Thyroid gland (tissue), 4 donors: Measurements from ENCODE around the gene SNAP47. TPM values are rescaled to one million over a fixed set of nuclear protein-coding genes. Genes with fewer than 3 reads are reported as not detected.

Experiments
- DNase-seq, 2 donors: peaks; one replicate each; pipeline ENCODE4 v3.0.0-alpha.2; 2019
- H3K27ac ChIP-seq, 3 donors: fragments of 200-600 bp; sonication (generic); 1 replicate in 2 of 3; 2 replicates in 1 of 3; pipeline ENCODE4 v1.5.1; 2016 to 2019; ENCODE audit warnings: mild to moderate bottlenecking in 1 of 3, moderate library complexity in 1 of 3
- H3K27me3 ChIP-seq: fragments of 200-600 bp; sonication (generic); one replicate; pipeline ENCODE4 v1.5.1; 2019
- H3K36me3 ChIP-seq, 2 donors: fragments of 200-600 bp; sonication (generic); one replicate each; pipeline ENCODE4 v1.5.1; 2016 to 2019
- H3K4me1 ChIP-seq, 2 donors: fragments of 200-600 bp; sonication (generic); one replicate each; pipeline ENCODE4 v1.5.1; 2017 to 2019
- H3K4me3 ChIP-seq, 3 donors: fragments of 200-600 bp; sonication (generic); replicated peaks in 1 of 3; 1 replicate in 2 of 3; 2 replicates in 1 of 3; pipeline ENCODE4 v1.5.1; 2016; ENCODE audit warnings: mild to moderate bottlenecking in 1 of 3
- H3K9me3 ChIP-seq: fragments of 200-600 bp; sonication (generic); one replicate; pipeline ENCODE4 v1.5.1; 2017
- POLR2A ChIP-seq, 2 donors: fragments of 450-650 bp; IDR thresholded peaks; one replicate each; pipeline ENCODE4 v1.6.1; 2017; ENCODE audit warnings: antibody characterized with exemption in 2 of 2, mild to moderate bottlenecking in 2 of 2, moderate library complexity in 1 of 2
- WGBS, 2 donors: methylation state at CpG; one replicate each; pipeline ENCODE4 v1.1.5; 2017; 5-methylcytosine and 5-hydroxymethylcytosine counted together
- intact Hi-C: fragments of 100-400 bp; cut with DNase I; formaldehyde crosslinking; loops from one replicate; pipeline ENCODE4 v1.15.1; 2023
- total RNA-seq, 4 donors: library from RNA; depleted of rRNA; stranded (reverse); fragments of >200 nt; gene quantifications; one replicate each; pipeline ENCODE4 v1.2.3, GENCODE V29; 2016
- TF ChIP-seq, protein P1 (sequence below), 6 experiments: fragments of 200-600 bp in 3 of 6; fragments of 450-650 bp in 3 of 6; sonication (generic) in 3 of 6; IDR thresholded peaks; one replicate each; pipeline ENCODE4 v1.5.1; 2016 to 2019; ENCODE audit warnings: antibody characterized with exemption in 6 of 6, mild to moderate bottlenecking in 2 of 6, inconsistent platforms in 1 of 6, moderate library complexity in 1 of 6

The SNAP47 gene
- total RNA-seq, 4 donors from 2014 or later, result 50.4 to 72.6 (median 65.0) TPM

DNA sequence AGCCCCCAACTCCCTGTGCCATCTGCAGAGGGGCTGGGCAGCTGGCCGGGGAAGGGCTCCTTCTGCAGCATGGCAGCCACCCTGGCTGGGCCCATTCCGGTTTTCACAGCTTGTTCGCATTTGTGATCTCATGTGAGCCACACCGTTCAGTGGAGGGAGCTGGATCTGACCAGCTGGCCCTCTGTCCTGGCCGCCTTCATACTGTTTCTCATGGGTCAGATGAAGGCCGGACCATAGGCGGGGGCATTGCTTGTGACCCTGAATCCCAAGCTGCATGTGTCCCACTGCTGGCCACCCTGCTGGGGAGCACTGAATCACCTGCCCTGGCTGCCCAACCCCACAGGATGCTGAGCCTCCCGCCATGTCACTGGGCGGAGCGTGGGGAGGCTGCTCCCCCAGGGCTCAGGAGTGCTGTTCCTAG, 43.8 kb downstream of the SNAP47 start:
- Histone ChIP-seq H3K36me3 (peaks cover 0 to 4% of the 10 kb centered on the region in 2 donors), H3K27ac (no peak overlapping the region), H3K27me3 (no peaks in the 10 kb centered on the region), H3K4me3 (no peak overlapping the region), H3K9me3 (no peaks in the 10 kb centered on the region), H3K4me1 (no peaks in the 10 kb centered on the region)
- intact Hi-C loops, result no loop called here
- DNase-seq, result no peak
- TF ChIP-seq, protein P1, sequence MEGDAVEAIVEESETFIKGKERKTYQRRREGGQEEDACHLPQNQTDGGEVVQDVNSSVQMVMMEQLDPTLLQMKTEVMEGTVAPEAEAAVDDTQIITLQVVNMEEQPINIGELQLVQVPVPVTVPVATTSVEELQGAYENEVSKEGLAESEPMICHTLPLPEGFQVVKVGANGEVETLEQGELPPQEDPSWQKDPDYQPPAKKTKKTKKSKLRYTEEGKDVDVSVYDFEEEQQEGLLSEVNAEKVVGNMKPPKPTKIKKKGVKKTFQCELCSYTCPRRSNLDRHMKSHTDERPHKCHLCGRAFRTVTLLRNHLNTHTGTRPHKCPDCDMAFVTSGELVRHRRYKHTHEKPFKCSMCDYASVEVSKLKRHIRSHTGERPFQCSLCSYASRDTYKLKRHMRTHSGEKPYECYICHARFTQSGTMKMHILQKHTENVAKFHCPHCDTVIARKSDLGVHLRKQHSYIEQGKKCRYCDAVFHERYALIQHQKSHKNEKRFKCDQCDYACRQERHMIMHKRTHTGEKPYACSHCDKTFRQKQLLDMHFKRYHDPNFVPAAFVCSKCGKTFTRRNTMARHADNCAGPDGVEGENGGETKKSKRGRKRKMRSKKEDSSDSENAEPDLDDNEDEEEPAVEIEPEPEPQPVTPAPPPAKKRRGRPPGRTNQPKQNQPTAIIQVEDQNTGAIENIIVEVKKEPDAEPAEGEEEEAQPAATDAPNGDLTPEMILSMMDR (IDR thresholded peaks at IDR 0.05), result no peak
- no peak for TF ChIP-seq POLR2A (IDR thresholded peaks at IDR 0.05)
- 92 to 97% methylated on average over 4 to 10 of the region's 10 CpGs for WGBS, 2 donors

DNA sequence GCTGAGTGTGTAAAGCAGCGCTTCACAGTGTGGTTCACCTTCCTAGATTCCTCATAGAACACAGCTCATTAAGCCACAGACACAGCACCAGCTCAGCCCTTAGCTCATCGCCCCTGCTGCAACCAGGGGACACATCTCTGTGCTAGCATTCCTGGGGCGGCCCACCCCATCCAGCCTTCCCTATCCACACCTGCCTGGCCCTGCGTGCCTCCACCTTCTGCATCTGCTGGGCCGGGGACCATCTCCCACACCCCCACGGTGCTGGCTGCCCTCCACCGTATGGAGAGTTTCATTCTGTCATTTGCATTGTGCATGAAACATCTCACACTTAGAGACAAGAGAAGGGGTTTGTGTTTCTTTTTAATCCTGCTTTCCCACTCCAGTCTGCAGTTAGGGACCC, 44.5 kb downstream of the SNAP47 start:
- H3K27me3 ChIP-seq, result no peaks in the 10 kb centered on the region
- H3K4me3 ChIP-seq, result no peak overlapping the region
- DNase-seq, result no peak
- H3K9me3 ChIP-seq, result no peaks in the 10 kb centered on the region
- no peak overlapping the region for H3K27ac ChIP-seq
- WGBS, 2 donors, result 96 to 97% methylated on average over 7 of the region's 7 CpGs
- no peaks in the 10 kb centered on the region for H3K4me1 ChIP-seq
- peaks cover 0 to 4% of the 10 kb centered on the region in 2 donors for H3K36me3 ChIP-seq
- intact Hi-C loops, result no loop called here
- TF ChIP-seq, protein P1 (IDR thresholded peaks at IDR 0.05), result no peak
- no peak for TF ChIP-seq POLR2A (IDR thresholded peaks at IDR 0.05)

DNA sequence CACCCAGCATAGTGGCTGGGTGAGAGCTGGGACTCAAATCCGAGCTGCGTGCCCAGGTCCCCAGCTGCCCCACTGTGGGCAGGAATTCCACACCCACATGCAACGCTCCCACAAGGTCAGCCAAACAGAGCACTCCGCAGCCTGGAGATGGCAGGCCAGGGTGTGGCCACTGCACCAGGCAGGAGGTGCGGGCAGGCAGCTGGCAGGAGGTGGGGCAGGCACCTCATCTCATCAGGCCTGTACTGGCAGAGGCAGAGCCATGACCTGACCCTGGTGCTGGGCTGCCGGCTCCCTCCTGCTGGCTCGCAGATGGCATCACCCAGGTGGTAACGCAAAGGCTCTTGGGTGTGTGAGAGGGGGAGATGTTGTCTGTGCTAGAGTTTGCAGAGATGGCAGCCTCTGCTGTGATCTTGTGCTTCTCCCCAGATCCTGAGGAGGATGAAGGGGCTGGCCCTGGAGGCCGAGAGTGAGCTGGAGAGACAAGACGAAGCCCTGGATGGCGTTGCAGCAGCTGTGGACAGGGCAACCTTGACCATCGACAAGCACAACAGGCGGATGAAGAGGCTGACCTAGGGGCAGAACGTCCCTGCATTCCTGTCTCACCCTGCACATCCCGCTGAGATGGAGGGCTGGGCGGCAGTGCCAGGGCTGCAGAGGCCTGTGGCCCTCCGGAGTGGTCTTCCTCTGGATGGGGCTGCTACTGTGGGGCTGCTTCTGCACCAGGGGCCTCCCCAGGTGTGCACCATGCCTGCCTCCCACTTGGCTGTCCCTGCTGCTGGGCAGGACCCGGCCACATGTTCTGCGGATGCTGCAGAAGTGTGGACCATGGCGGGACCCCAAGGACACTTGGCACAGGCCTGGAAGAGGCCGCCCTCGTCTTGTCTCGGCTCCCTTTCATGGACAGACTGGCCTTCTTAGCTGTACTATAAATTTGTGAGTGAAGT, 45.1 kb downstream of the SNAP47 start:
- TF ChIP-seq, protein P1 (IDR thresholded peaks at IDR 0.05), result no peak
- no peak for TF ChIP-seq POLR2A (IDR thresholded peaks at IDR 0.05)
- no peak overlapping the region for H3K27ac ChIP-seq
- H3K36me3 ChIP-seq, result peaks cover 0 to 4% of the 10 kb centered on the region in 2 donors
- no peaks in the 10 kb centered on the region for H3K9me3 ChIP-seq
- intact Hi-C loops, result no loop called here
- H3K27me3 ChIP-seq, result no peaks in the 10 kb centered on the region
- DNase-seq, result no peak
- no peaks in the 10 kb centered on the region for H3K4me1 ChIP-seq
- WGBS, 2 donors, result 90 to 96% methylated on average over 17 to 20 of the region's 23 CpGs
- no peak overlapping the region for H3K4me3 ChIP-seq

DNA sequence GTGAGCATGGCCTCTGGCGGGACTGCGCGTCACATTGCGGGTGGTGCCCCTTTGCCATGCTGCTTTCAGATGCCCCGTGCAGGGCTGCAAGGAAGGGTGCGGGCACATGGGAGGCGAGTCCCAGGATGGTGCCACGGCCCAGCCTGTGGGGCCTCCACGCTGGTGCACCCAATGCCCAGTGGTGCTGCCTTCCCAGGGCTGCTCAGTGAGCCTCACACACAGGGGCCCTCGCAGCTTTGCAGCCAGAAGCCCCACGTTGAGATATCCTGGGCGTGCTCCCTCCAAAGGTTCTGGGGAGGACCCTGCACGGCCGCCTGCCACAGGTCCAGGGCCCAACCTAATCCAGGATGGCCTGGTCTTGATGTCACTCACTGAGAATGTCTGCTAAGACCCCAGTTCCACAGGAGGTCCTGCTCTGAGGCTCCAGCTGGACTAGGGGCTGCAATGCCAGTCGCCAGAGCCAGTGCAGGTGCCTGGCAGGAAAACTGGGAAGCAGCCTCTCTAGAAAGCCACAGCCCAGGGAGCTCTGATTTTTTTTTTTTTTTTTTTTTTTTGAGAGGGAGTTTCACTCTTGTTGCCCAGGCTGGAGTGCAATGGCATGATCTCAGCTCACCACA, 46.2 kb downstream of the SNAP47 start:
- TF ChIP-seq, protein P1 (IDR thresholded peaks at IDR 0.05), result no peak
- no peak for TF ChIP-seq POLR2A (IDR thresholded peaks at IDR 0.05)
- no peaks in the 10 kb centered on the region for H3K9me3 ChIP-seq
- no peaks in the 10 kb centered on the region for H3K27me3 ChIP-seq
- H3K4me1 ChIP-seq, result peaks cover 3 to 4% of the 10 kb centered on the region in 2 donors
- H3K27ac ChIP-seq, result no peak overlapping the region
- H3K36me3 ChIP-seq, result no peaks in the 10 kb centered on the region
- no peak for DNase-seq
- intact Hi-C loops, result no loop called here
- H3K4me3 ChIP-seq, result no peak overlapping the region
- 96 to 99% methylated on average over 11 of the region's 15 CpGs for WGBS, 2 donors

DNA sequence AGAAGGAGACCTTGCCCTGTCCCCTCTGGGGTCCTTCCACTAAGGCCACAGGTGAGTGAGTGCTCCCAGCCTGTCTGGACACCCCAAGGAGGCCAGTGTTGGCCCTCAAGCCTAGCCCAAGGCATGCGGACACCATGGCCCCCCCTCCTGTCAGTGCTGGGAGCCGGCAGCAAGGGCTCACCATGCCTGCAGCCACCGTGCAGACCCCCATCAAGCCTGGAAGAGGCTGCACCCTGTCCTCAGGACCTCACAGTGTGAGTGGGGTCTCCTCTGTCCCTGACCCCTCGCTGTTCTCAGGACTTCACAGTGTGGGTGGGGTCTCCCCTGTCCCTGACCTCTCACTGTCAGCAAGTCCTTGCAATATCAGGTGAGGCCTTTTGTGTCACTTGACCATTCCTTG, 47.0 kb downstream of the SNAP47 start:
- Histone ChIP-seq H3K27ac (no peak overlapping the region), H3K9me3 (no peaks in the 10 kb centered on the region), H3K36me3 (no peaks in the 10 kb centered on the region), H3K4me1 (peaks cover 11 to 12% of the 10 kb centered on the region in 2 donors), H3K4me3 (no peak overlapping the region), H3K27me3 (no peaks in the 10 kb centered on the region)
- 73 to 83% methylated on average over 4 of the region's 4 CpGs for WGBS, 2 donors
- no peak for DNase-seq
- intact Hi-C loops, result no loop called here
- no peak for TF ChIP-seq POLR2A (IDR thresholded peaks at IDR 0.05)
- TF ChIP-seq, protein P1 (IDR thresholded peaks at IDR 0.05), result no peak
